ENCODE data around the gene ARSD.
A peak's percentile ranks its signal among the peaks of the same experiment; 100 is the strongest.

ARSD gene

GRCh38 chrX:2874222-2875135 is 54.7 kb downstream of the ARSD start:
- no peak overlapping the region for H3K4me3 ChIP-seq (ENCODE audit: low read depth, low read length)
- TF ChIP-seq CTCF (conservative IDR thresholded peaks at IDR 0.05; ENCODE audit: low read depth, low read length): no peak
- no peak for DNase-seq (ENCODE audit: low read depth)

- H3K4me3 ChIP-seq (ENCODE audit: low read depth, low read length): no peak overlapping the region
- no peak for DNase-seq (ENCODE audit: low read depth)
- TF ChIP-seq CTCF (conservative IDR thresholded peaks at IDR 0.05; ENCODE audit: low read depth, low read length): no peak
Observed at GRCh38 chrX:2872671-2873277, 56.4 kb downstream of the ARSD start.

GRCh38 chrX:2871831-2872230 is 57.3 kb downstream of the ARSD start:
- no peak overlapping the region for H3K4me3 ChIP-seq (ENCODE audit: low read depth, low read length)
- no peak for TF ChIP-seq CTCF (conservative IDR thresholded peaks at IDR 0.05; ENCODE audit: low read depth, low read length)
- no peak for DNase-seq (ENCODE audit: low read depth)

GRCh38 chrX:2870650-2871049 is 58.5 kb downstream of the ARSD start:
- DNase-seq (ENCODE audit: low read depth): no peak
- H3K4me3 ChIP-seq (ENCODE audit: low read depth, low read length): no peak overlapping the region
- no peak for TF ChIP-seq CTCF (conservative IDR thresholded peaks at IDR 0.05; ENCODE audit: low read depth, low read length)

GRCh38 chrX:2867206-2867605 is 61.9 kb downstream of the ARSD start:
- no peak for TF ChIP-seq CTCF (conservative IDR thresholded peaks at IDR 0.05; ENCODE audit: low read depth, low read length)
- no peak overlapping the region for H3K4me3 ChIP-seq (ENCODE audit: low read depth, low read length)
- DNase-seq (ENCODE audit: low read depth): no peak

GRCh38 chrX:2863646-2864045 is 65.5 kb downstream of the ARSD start:
- DNase-seq (ENCODE audit: low read depth): peak; percentile 50
- no peak overlapping the region for H3K4me3 ChIP-seq (ENCODE audit: low read depth, low read length)
- TF ChIP-seq CTCF (conservative IDR thresholded peaks at IDR 0.05; ENCODE audit: low read depth, low read length): no peak

Measured in choroid plexus epithelial cell (primary cell).